Brain microvascular endothelial cell (primary cell): ENCODE measurements around the gene CLEC3B.
A peak's percentile ranks its signal among the peaks of the same experiment; 100 is the strongest.

Experiments used
- DNase-seq: peaks from one replicate; pipeline ENCODE4 v3.0.0-alpha.2; 2020
- H3K27ac ChIP-seq: fragments of 250-450 bp; sonication (Bioruptor Pico); 2 replicates; pipeline ENCODE4 v1.5.1; 2020; ENCODE audit warnings: mild to moderate bottlenecking, moderate library complexity
- H3K27me3 ChIP-seq: fragments of 250-450 bp; sonication (Bioruptor Pico); replicated peaks from 2 replicates; pipeline ENCODE4 v1.5.1; 2020; ENCODE audit warnings: mild to moderate bottlenecking
- H3K36me3 ChIP-seq: fragments of 250-450 bp; sonication (Bioruptor Pico); replicated peaks from 2 replicates; pipeline ENCODE4 v1.5.1; 2020; ENCODE audit warnings: mild to moderate bottlenecking
- H3K4me3 ChIP-seq: 2 replicates; pipeline ENCODE4 v1.5.1; 2011; ENCODE audit warnings: low read depth, mild to moderate bottlenecking, control low read depth, low read length, moderate library complexity
- in situ Hi-C: cut with HindIII; loops from 2 replicates; pipeline ENCODE4 v1.10.0; 2017; ENCODE audit warnings: low sequenced_read_pairs, low pct_ligation_motif_present
- TF ChIP-seq, protein P1 (sequence below): IDR thresholded peaks from 2 replicates; pipeline ENCODE4 v1.5.1; 2011; ENCODE audit warnings: low read depth, mild to moderate bottlenecking, moderate library complexity, low read length, control low read depth, inconsistent platforms; ENCODE audit errors: missing control alignments

The CLEC3B gene

GRCh38 chr3:45081506-45082141 lies 55.5 kb downstream of the CLEC3B start:
- Histone ChIP-seq H3K27ac (no peak overlapping the region), H3K36me3 (no peaks in the 10 kb centered on the region), H3K27me3 (no peaks in the 10 kb centered on the region), H3K4me3 (no peak overlapping the region)
- in situ Hi-C loops: no loop called here
- DNase-seq: no peak
- TF ChIP-seq, protein P1, sequence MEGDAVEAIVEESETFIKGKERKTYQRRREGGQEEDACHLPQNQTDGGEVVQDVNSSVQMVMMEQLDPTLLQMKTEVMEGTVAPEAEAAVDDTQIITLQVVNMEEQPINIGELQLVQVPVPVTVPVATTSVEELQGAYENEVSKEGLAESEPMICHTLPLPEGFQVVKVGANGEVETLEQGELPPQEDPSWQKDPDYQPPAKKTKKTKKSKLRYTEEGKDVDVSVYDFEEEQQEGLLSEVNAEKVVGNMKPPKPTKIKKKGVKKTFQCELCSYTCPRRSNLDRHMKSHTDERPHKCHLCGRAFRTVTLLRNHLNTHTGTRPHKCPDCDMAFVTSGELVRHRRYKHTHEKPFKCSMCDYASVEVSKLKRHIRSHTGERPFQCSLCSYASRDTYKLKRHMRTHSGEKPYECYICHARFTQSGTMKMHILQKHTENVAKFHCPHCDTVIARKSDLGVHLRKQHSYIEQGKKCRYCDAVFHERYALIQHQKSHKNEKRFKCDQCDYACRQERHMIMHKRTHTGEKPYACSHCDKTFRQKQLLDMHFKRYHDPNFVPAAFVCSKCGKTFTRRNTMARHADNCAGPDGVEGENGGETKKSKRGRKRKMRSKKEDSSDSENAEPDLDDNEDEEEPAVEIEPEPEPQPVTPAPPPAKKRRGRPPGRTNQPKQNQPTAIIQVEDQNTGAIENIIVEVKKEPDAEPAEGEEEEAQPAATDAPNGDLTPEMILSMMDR: no peak

DNA sequence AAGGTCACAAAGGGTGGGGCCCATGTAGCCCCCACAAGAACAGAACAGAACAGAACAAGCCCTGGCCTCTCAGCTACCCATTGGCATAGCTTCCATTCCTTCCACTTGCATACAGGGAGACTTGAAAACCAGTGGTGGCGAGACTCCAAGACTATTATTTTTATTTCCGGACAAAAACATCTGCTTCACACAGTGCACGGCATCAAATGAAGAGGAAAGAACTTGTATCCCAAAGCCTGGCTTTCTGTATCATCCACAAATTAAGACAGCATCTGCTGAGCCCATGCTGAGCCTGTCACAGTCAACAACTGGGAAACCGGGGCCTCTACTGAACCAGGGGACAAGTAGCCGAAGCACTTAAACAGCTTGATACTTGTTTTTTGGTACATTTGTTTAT lies 56.0 kb downstream of the CLEC3B start:
- no peak overlapping the region for H3K4me3 ChIP-seq
- H3K27ac ChIP-seq: no peak overlapping the region
- H3K27me3 ChIP-seq: no peaks in the 10 kb centered on the region
- DNase-seq: peak; percentile 45
- TF ChIP-seq, protein P1: no peak
- in situ Hi-C loops: no loop called here
- no peaks in the 10 kb centered on the region for H3K36me3 ChIP-seq

DNA sequence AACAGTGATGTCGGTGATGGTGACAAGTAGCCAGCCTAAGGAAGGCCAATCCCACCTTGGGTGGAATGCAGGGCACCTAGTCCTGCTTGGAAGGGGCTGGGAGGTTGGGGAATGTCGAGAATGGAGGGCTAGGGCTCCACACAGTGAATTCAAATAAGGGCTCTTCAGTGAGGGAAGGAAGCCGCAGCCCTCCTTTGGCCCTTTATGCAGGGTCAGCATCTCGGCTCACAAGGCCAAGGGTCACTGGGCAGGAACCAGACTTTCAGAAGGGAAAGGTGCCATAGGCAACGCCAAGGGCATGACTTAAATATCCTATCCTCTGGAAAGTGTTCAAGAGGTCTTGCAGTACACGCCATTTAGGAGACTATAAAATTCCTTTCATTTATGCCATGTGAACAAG lies 56.9 kb downstream of the CLEC3B start:
- no peaks in the 10 kb centered on the region for H3K27me3 ChIP-seq
- no peak overlapping the region for H3K27ac ChIP-seq
- TF ChIP-seq, protein P1: no peak
- DNase-seq: no peak
- H3K4me3 ChIP-seq: no peak overlapping the region
- in situ Hi-C loops: no loop called here
- no peaks in the 10 kb centered on the region for H3K36me3 ChIP-seq

DNA sequence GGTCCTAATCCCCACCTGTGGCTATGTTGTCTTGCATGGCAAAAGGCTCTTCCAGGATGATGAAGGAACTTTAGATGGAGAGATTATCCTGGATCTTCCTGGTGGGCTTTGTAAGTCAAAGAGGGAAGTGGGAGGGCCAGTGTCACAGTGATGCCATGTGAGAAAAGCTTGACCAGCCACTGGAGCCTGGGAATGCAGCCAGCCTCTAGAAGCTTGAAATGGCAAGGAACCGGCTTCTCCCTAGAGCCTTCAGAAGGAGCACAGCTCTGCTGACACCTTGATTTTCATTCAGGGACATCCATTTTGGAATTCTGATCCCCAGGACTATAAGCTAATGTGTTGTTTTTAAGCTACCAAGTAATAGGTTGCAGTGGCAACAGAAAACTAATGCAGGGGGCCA lies 58.3 kb downstream of the CLEC3B start:
- TF ChIP-seq, protein P1: no peak
- in situ Hi-C loops: no loop called here
- Histone ChIP-seq H3K4me3 (no peak overlapping the region), H3K27me3 (no peaks in the 10 kb centered on the region), H3K36me3 (no peaks in the 10 kb centered on the region), H3K27ac (peak overlapping the region; percentile 27)
- DNase-seq: no peak

- H3K36me3 ChIP-seq: no peaks in the 10 kb centered on the region
- H3K4me3 ChIP-seq: no peak overlapping the region
- H3K27ac ChIP-seq: peak overlapping the region; percentile 37
- peak; percentile 89 for DNase-seq
- in situ Hi-C loops: no loop called here
- no peaks in the 10 kb centered on the region for H3K27me3 ChIP-seq
- TF ChIP-seq, protein P1: peak; percentile 21
These were observed 59.0 kb downstream of the CLEC3B start for GRCh38 chr3:45084820-45085816.
